Effector memory CD4-positive, alpha-beta T cell (primary cell): ENCODE measurements around the gene RUBCN.

Experiments
- DNase-seq, 3 donors: peaks; one replicate each; pipeline ENCODE4 v3.0.0-alpha.2; 2020
- H3K27ac ChIP-seq: 2 replicates; pipeline ENCODE4 v1.7.0; 2013; ENCODE audit warnings: mild to moderate bottlenecking, low read length, moderate library complexity; ENCODE audit not compliant: insufficient read depth, poor library complexity, severe bottlenecking
- H3K27me3 ChIP-seq: replicated peaks from 2 replicates; pipeline ENCODE4 v1.7.0; 2013; ENCODE audit warnings: mild to moderate bottlenecking, low read length; ENCODE audit not compliant: insufficient read depth, control insufficient read depth, poor library complexity, severe bottlenecking
- H3K36me3 ChIP-seq: 2 replicates; pipeline ENCODE4 v1.7.0; 2013; ENCODE audit warnings: mild to moderate bottlenecking, low read length, moderate library complexity; ENCODE audit not compliant: control insufficient read depth, insufficient read depth
- H3K4me1 ChIP-seq: 2 replicates; pipeline ENCODE4 v1.7.0; 2013; ENCODE audit warnings: low read length, mild to moderate bottlenecking; ENCODE audit not compliant: control insufficient read depth, insufficient read depth, poor library complexity, severe bottlenecking
- H3K4me3 ChIP-seq: 2 replicates; pipeline ENCODE4 v1.7.0; 2013; ENCODE audit warnings: low read length, low read depth, mild to moderate bottlenecking; ENCODE audit not compliant: insufficient read depth, poor library complexity, severe bottlenecking
- H3K9me3 ChIP-seq: 2 replicates; pipeline ENCODE4 v1.7.0; 2013; ENCODE audit warnings: mild to moderate bottlenecking, low read length, moderate library complexity; ENCODE audit not compliant: control insufficient read depth
- total RNA-seq, 3 donors: gene quantifications; one replicate each; lab custom pipeline; 2026; lab: John Stamatoyannopoulos, UW

Gene RUBCN
- total RNA-seq = 62.6 to 85.2 (median 69.1) reads per million in 3 donors

- H3K9me3 ChIP-seq = no peaks in the 10 kb centered on the region
- peak within 1 kb of the TSS; percentile 93 for H3K4me3 ChIP-seq
- peaks cover 18% of the 10 kb centered on the region for H3K4me1 ChIP-seq
Measured at GRCh38 chr3:197736491-197737318, at the start of gene RUBCN. Gene RUBCN, minus strand, starts transcription at chr3:197736904. Its CDS starts 185 bp downstream, at chr3:197736719.

GRCh38 chr3:197784019-197784585 is 47.4 kb upstream of the RUBCN start:
- H3K27me3 ChIP-seq = no peaks in the 10 kb centered on the region
- H3K9me3 ChIP-seq = no peaks in the 10 kb centered on the region
- no peak overlapping the region for H3K4me3 ChIP-seq
- peaks cover 18% of the 10 kb centered on the region for H3K36me3 ChIP-seq
- no peak overlapping the region for H3K27ac ChIP-seq
- DNase-seq = no peak
- H3K4me1 ChIP-seq = no peaks in the 10 kb centered on the region

More at GRCh38 chr3:197736491-197737318, at the start of gene RUBCN:
- H3K27ac ChIP-seq = peak within 1 kb of the TSS; percentile 61
- no peaks in the 10 kb centered on the region for H3K36me3 ChIP-seq
- no peaks in the 10 kb centered on the region for H3K27me3 ChIP-seq
- peak; percentile 89 to 92 (median 90) for DNase-seq

- no peaks in the 10 kb centered on the region for H3K4me1 ChIP-seq
- peaks cover 36% of the 10 kb centered on the region for H3K36me3 ChIP-seq
- H3K27me3 ChIP-seq = no peaks in the 10 kb centered on the region
- H3K9me3 ChIP-seq = no peaks in the 10 kb centered on the region
- no peak for DNase-seq
- no peak overlapping the region for H3K27ac ChIP-seq
- H3K4me3 ChIP-seq = no peak overlapping the region
Measured at GRCh38 chr3:197782230-197782629, 45.5 kb upstream of the RUBCN start.

- no peak for DNase-seq
- H3K27me3 ChIP-seq = no peaks in the 10 kb centered on the region
- H3K4me3 ChIP-seq = no peak overlapping the region
- no peaks in the 10 kb centered on the region for H3K4me1 ChIP-seq
- peaks cover 67% of the 10 kb centered on the region for H3K36me3 ChIP-seq
- no peaks in the 10 kb centered on the region for H3K9me3 ChIP-seq
- H3K27ac ChIP-seq = no peak overlapping the region
Measured at GRCh38 chr3:197775317-197775716, 38.6 kb upstream of the RUBCN start.

- no peaks in the 10 kb centered on the region for H3K9me3 ChIP-seq
- no peak overlapping the region for H3K27ac ChIP-seq
- H3K4me1 ChIP-seq = no peaks in the 10 kb centered on the region
- H3K4me3 ChIP-seq = no peak overlapping the region
- no peaks in the 10 kb centered on the region for H3K27me3 ChIP-seq
- no peak for DNase-seq
- peaks cover 50% of the 10 kb centered on the region for H3K36me3 ChIP-seq
Measured at GRCh38 chr3:197761784-197762183, 25.1 kb upstream of the RUBCN start.

GRCh38 chr3:197758512-197758911 is 21.8 kb upstream of the RUBCN start:
- H3K27me3 ChIP-seq = no peaks in the 10 kb centered on the region
- DNase-seq = no peak
- H3K27ac ChIP-seq = no peak overlapping the region
- H3K36me3 ChIP-seq = peaks cover 25% of the 10 kb centered on the region
- H3K4me3 ChIP-seq = no peak overlapping the region
- H3K9me3 ChIP-seq = no peaks in the 10 kb centered on the region
- H3K4me1 ChIP-seq = no peaks in the 10 kb centered on the region

GRCh38 chr3:197756704-197757103 is 20.0 kb upstream of the RUBCN start:
- no peaks in the 10 kb centered on the region for H3K9me3 ChIP-seq
- no peak overlapping the region for H3K4me3 ChIP-seq
- no peaks in the 10 kb centered on the region for H3K27me3 ChIP-seq
- no peaks in the 10 kb centered on the region for H3K4me1 ChIP-seq
- no peak for DNase-seq
- H3K27ac ChIP-seq = no peak overlapping the region
- H3K36me3 ChIP-seq = peaks cover 18% of the 10 kb centered on the region

- no peak for DNase-seq
Measured at GRCh38 chr3:197753263-197753662, 16.6 kb upstream of the RUBCN start.

GRCh38 chr3:197752107-197752506 is 15.4 kb upstream of the RUBCN start:
- H3K9me3 ChIP-seq = no peaks in the 10 kb centered on the region
- H3K4me1 ChIP-seq = peaks cover 6% of the 10 kb centered on the region
- peak overlapping the region; percentile 26 for H3K4me3 ChIP-seq
- peaks cover 4% of the 10 kb centered on the region for H3K36me3 ChIP-seq
- H3K27ac ChIP-seq = peak overlapping the region; percentile 21
- no peaks in the 10 kb centered on the region for H3K27me3 ChIP-seq
- DNase-seq = no peak

More at GRCh38 chr3:197753263-197753662, 16.6 kb upstream of the RUBCN start:
- Histone ChIP-seq H3K36me3 (peaks cover 6% of the 10 kb centered on the region), H3K4me1 (peaks cover 6% of the 10 kb centered on the region), H3K27me3 (no peaks in the 10 kb centered on the region), H3K27ac (no peak overlapping the region), H3K9me3 (no peaks in the 10 kb centered on the region), H3K4me3 (no peak overlapping the region)
